SK-N-SH (cell line): ENCODE data around the gene NCAM1. TPM values are rescaled to one million over a fixed set of nuclear protein-coding genes. Genes with fewer than 3 reads are reported as not detected.

ENCODE experiments used
- CTCF ChIA-PET: fragments of 300-600, 350-600 bp; formaldehyde crosslinking; extraction: SDS; loops from one replicate; lab custom pipeline; 2021; lab: Yijun Ruan, JAX
- POLR2A ChIA-PET: fragments of 350-600 bp; sonication (Branson Sonifier 250); formaldehyde crosslinking; extraction: SDS; loops from one replicate; lab custom pipeline; 2020; ENCODE audit warnings: antibody characterized with exemption, inconsistent platforms; lab: Yijun Ruan, JAX
- DNase-seq: peaks from one replicate; pipeline ENCODE4 v3.0.0; 2012
- H2AFZ ChIP-seq: fragments of 200-600 bp; sonication (generic); 2 replicates; pipeline ENCODE4 v1.8.1; 2016; ENCODE audit warnings: antibody characterized with exemption, mild to moderate bottlenecking, low read depth
- H3F3A ChIP-seq: fragments of 200-600 bp; sonication (generic); replicated peaks from 2 replicates; pipeline ENCODE3; 2016; ENCODE audit warnings: antibody characterized with exemption, mild to moderate bottlenecking; ENCODE audit not compliant: insufficient read depth
- H3K27ac ChIP-seq, 2 experiments: fragments of 200-500 bp in 1 of 2; fragments of 200-600 bp in 1 of 2; sonication (Bioruptor generic) in 1 of 2; sonication (generic), shearing (Covaris generic) in 1 of 2; 2 replicates each; pipeline versions ENCODE4 v1.5.1 to v1.6.1; 2014 to 2016; ENCODE audit warnings: low read depth in 2 of 2, inconsistent platforms in 1 of 2, low read length in 1 of 2, mild to moderate bottlenecking in 1 of 2, mixed read lengths in 1 of 2
- H3K27me3 ChIP-seq: fragments of 200-600 bp; sonication (generic), shearing (Covaris generic); 2 replicates; pipeline ENCODE4 v1.6.1; 2016; ENCODE audit warnings: mixed run types; ENCODE audit not compliant: insufficient read depth
- H3K36me3 ChIP-seq, 2 experiments: fragments of 200-500 bp in 1 of 2; fragments of 200-600 bp in 1 of 2; sonication (Bioruptor generic) in 1 of 2; sonication (generic) in 1 of 2; replicated peaks in 1 of 2; 2 replicates each; pipeline versions ENCODE3 to v1.5.1; 2014 to 2016; ENCODE audit warnings: low read length in 1 of 2, mild to moderate bottlenecking in 1 of 2; ENCODE audit not compliant: insufficient read depth in 2 of 2, control insufficient read depth in 1 of 2
- H3K4me1 ChIP-seq, 2 experiments: fragments of 200-500 bp in 1 of 2; fragments of 200-600 bp in 1 of 2; sonication (Bioruptor generic) in 1 of 2; sonication (generic), shearing (Covaris generic) in 1 of 2; 2 replicates each; pipeline versions ENCODE4 v1.5.1 to v1.6.1; 2014 to 2016; ENCODE audit warnings: low read depth in 1 of 2, low read length in 1 of 2, mixed run types in 1 of 2; ENCODE audit not compliant: insufficient read depth in 2 of 2, control insufficient read depth in 1 of 2
- H3K4me2 ChIP-seq: fragments of 200-600 bp; sonication (generic), shearing (Covaris generic); 2 replicates; pipeline ENCODE4 v1.6.1; 2017; ENCODE audit warnings: mixed run types
- H3K4me3 ChIP-seq, 2 experiments: fragments of 200-500 bp in 1 of 2; fragments of 200-600 bp in 1 of 2; sonication (Bioruptor generic) in 1 of 2; sonication (generic), shearing (Covaris generic) in 1 of 2; 2 replicates each; pipeline versions ENCODE4 v1.5.1 to v1.8.1; 2014 to 2016; ENCODE audit warnings: low read depth in 2 of 2, inconsistent platforms in 1 of 2, low read length in 1 of 2, mild to moderate bottlenecking in 1 of 2, mixed read lengths in 1 of 2, moderate library complexity in 1 of 2
- H3K79me2 ChIP-seq: fragments of 200-600 bp; sonication (generic); 2 replicates; pipeline ENCODE4 v1.8.1; 2017; ENCODE audit warnings: mild to moderate bottlenecking; ENCODE audit not compliant: insufficient read depth
- H3K9ac ChIP-seq: fragments of 200-600 bp; sonication (generic); 2 replicates; pipeline ENCODE4 v1.6.1; 2017; ENCODE audit warnings: mixed run types
- H3K9me2 ChIP-seq: fragments of 200-600 bp; sonication (generic); 2 replicates; pipeline ENCODE4 v1.6.1; 2017; ENCODE audit warnings: mixed run types
- H3K9me3 ChIP-seq: fragments of 200-600 bp; sonication (generic); 2 replicates; pipeline ENCODE4 v1.6.1; 2017; ENCODE audit warnings: mixed run types, mild to moderate bottlenecking, moderate library complexity
- H4K20me1 ChIP-seq: fragments of 200-600 bp; sonication (generic); 2 replicates; pipeline ENCODE4 v1.6.1; 2017; ENCODE audit warnings: mild to moderate bottlenecking, mixed run types; ENCODE audit not compliant: insufficient read depth
- CHD2 ChIP-seq: fragments of 150-350 bp; IDR thresholded peaks from 2 replicates; pipeline ENCODE4 v1.6.1; 2018; ENCODE audit warnings: low read length; ENCODE audit not compliant: partially characterized antibody
- EP300 ChIP-seq, 2 experiments: IDR thresholded peaks; 2 replicates each; pipeline versions ENCODE4 v1.4.0 to v1.6.1; 2012; ENCODE audit warnings: borderline replicate concordance in 1 of 2, low read depth in 1 of 2, low read length in 1 of 2
- EZH2phosphoT487 ChIP-seq: fragments of 200-600 bp; sonication (generic); IDR thresholded peaks from 2 replicates; pipeline ENCODE4 v1.6.1; 2017; ENCODE audit warnings: low read depth, mixed run types, mild to moderate bottlenecking, antibody characterized with exemption, moderate library complexity, borderline replicate concordance
- FOSL2 ChIP-seq: IDR thresholded peaks from 2 replicates; pipeline ENCODE4 v1.4.0; 2012; ENCODE audit warnings: low read depth, mild to moderate bottlenecking, moderate library complexity, borderline replicate concordance
- FOXJ3 ChIP-seq: sonication (generic); formaldehyde crosslinking; IDR thresholded peaks from 2 replicates; pipeline ENCODE4 v1.5.1; 2020; ENCODE audit warnings: mild to moderate bottlenecking, missing genetic modification reagents
- GABPA ChIP-seq: IDR thresholded peaks from 2 replicates; pipeline ENCODE4 v1.4.0; 2012; ENCODE audit warnings: low read depth, mild to moderate bottlenecking
- IRF3 ChIP-seq: fragments of 150-350 bp; IDR thresholded peaks from 2 replicates; pipeline ENCODE4 v1.6.1; 2016; ENCODE audit warnings: mild to moderate bottlenecking, low read depth, low read length
- MEF2A ChIP-seq: IDR thresholded peaks from 2 replicates; pipeline ENCODE4 v1.4.0; 2012; ENCODE audit warnings: low read depth, borderline replicate concordance
- MXI1 ChIP-seq: IDR thresholded peaks from 2 replicates; pipeline ENCODE4 v1.6.1; 2012; ENCODE audit warnings: mild to moderate bottlenecking, low read depth, low read length, improper control_type of control experiment
- NFIC ChIP-seq: IDR thresholded peaks from 2 replicates; pipeline ENCODE4 v1.4.0; 2012; ENCODE audit warnings: borderline replicate concordance
- PBX3 ChIP-seq: IDR thresholded peaks from 2 replicates; pipeline ENCODE4; 2012
- POLR2AphosphoS5 ChIP-seq: IDR thresholded peaks from 2 replicates; pipeline ENCODE4 v1.6.1; 2012; ENCODE audit warnings: low read depth, low read length
- RAD21 ChIP-seq: IDR thresholded peaks from 2 replicates; pipeline ENCODE4 v1.6.1; 2012; ENCODE audit warnings: mild to moderate bottlenecking, low read length
- RCOR1 ChIP-seq: fragments of 150-350 bp; IDR thresholded peaks from 2 replicates; pipeline ENCODE4 v1.6.1; 2017; ENCODE audit warnings: antibody characterized with exemption, low read length
- RXRA ChIP-seq: IDR thresholded peaks from 2 replicates; pipeline ENCODE4 v1.4.0; 2012; ENCODE audit warnings: low read depth, mild to moderate bottlenecking, borderline replicate concordance
- SIN3A ChIP-seq: IDR thresholded peaks from 2 replicates; pipeline ENCODE4 v1.6.1; 2012; ENCODE audit warnings: low read depth, mild to moderate bottlenecking, low read length, moderate library complexity, borderline replicate concordance
- SMC3 ChIP-seq: IDR thresholded peaks from 2 replicates; pipeline ENCODE4 v1.6.1; 2012; ENCODE audit warnings: low read depth, low read length, improper control_type of control experiment
- TAF1 ChIP-seq: IDR thresholded peaks from 2 replicates; pipeline ENCODE4 v1.6.1; 2012; ENCODE audit warnings: low read depth, mild to moderate bottlenecking, low read length, moderate library complexity, borderline replicate concordance
- USF1 ChIP-seq: IDR thresholded peaks from 2 replicates; pipeline ENCODE4 v1.4.0; 2012; ENCODE audit warnings: low read depth, borderline replicate concordance
- YY1 ChIP-seq: IDR thresholded peaks from 2 replicates; pipeline ENCODE4 v1.4.0; 2012; ENCODE audit warnings: low read depth, mild to moderate bottlenecking
- ZBTB33 ChIP-seq: IDR thresholded peaks from 2 replicates; pipeline ENCODE4 v1.4.0; 2012; ENCODE audit warnings: low read depth, borderline replicate concordance
- WGBS: methylation state at CpG from one replicate; pipeline ENCODE4 v1.1.6; 2017; ENCODE audit warnings: low lambda C conversion rate; 5-methylcytosine and 5-hydroxymethylcytosine counted together
- polyA plus RNA-seq, 3 experiments: library from polyadenylated mRNA; depleted of rRNA; stranded (reverse); fragments of >200 nt; gene quantifications; 2 replicates each; pipeline ENCODE4 v1.2.3, GENCODE V29; 2012

The NCAM1 gene
- polyA plus RNA-seq, 1 of the 3 experiments (the other 2 are of a cell fraction) = 19.4 TPM

- TF ChIP-seq USF1 (no peak), TAF1 (no peak), ZBTB33 (no peak)
These were observed 273.7 kb downstream of the NCAM1 start (continued) for GRCh38 chr11:113234888-113235287.

GRCh38 chr11:113237261-113237660, 276.0 kb downstream of the NCAM1 start:
- H3K27me3 ChIP-seq = no peaks in the 10 kb centered on the region
- no peak for TF ChIP-seq NFIC
- TF ChIP-seq CHD2 = no peak
- TF ChIP-seq MXI1 = no peak
- no peak for TF ChIP-seq MEF2A
- no peak for TF ChIP-seq RXRA
- no peak for TF ChIP-seq YY1
- TF ChIP-seq POLR2AphosphoS5 = no peak
- no peak for TF ChIP-seq SMC3
- TF ChIP-seq GABPA = no peak
- no peak for TF ChIP-seq EZH2phosphoT487
- no peak for TF ChIP-seq RAD21
- TF ChIP-seq PBX3 = no peak
- TF ChIP-seq RCOR1 = no peak
- no peak for TF ChIP-seq FOXJ3 (CRISPR knock-in tag)
- TF ChIP-seq FOSL2 = no peak
- no peak for TF ChIP-seq EP300 (IDR thresholded peaks at IDR 0.05; ENCODE audit: borderline replicate concordance in 1 of 2, low read depth in 1 of 2, low read length in 1 of 2)
- no peak for TF ChIP-seq IRF3
- no peak for TF ChIP-seq USF1
- no peak for TF ChIP-seq SIN3A
- TF ChIP-seq, all 33 proteins: peak for 0
- Histone ChIP-seq H4K20me1 (no peaks in the 10 kb centered on the region), H3K27ac (no peak overlapping the region), H3K79me2 (no peaks in the 10 kb centered on the region), H3K9ac (no peak overlapping the region), H3K9me3 (no peaks in the 10 kb centered on the region), H3K36me3 (peaks cover 0 to 20% of the 10 kb centered on the region in 2 experiments), H2AFZ (no peak overlapping the region), H3K4me1 (peaks cover 7 to 15% of the 10 kb centered on the region in 2 experiments; a peak in 3 of 4 replicates), H3K4me2 (no peak overlapping the region), H3K4me3 (no peak overlapping the region), H3K9me2 (no peaks in the 10 kb centered on the region), H3F3A (no peaks in the 10 kb centered on the region)
- ChIA-PET POLR2A (no interaction called here), CTCF (interaction anchor here (1.1 kb wide), 2 partner anchors 37 to 52 kb away, joined by 3 to 4 read pairs; no protein-coding TSS in a partner anchor)
- WGBS = 72% methylated on average over 4 of the region's 4 CpGs
- no peak for DNase-seq
